Left ventricle myocardium superior (tissue), 1 donor: ENCODE results near the gene SIX6. TPM values are rescaled to one million over a fixed set of nuclear protein-coding genes. Genes with fewer than 3 reads are reported as not detected.

Source experiments
- ATAC-seq: fragments of 200-7000 bp; cut with Tn5 transposase; one replicate; pipeline ENCODE4 v1.9.1; 2020; ENCODE audit warnings: mild to moderate bottlenecking, moderate library complexity
- DNase-seq: peaks from one replicate; pipeline ENCODE4 v3.0.0-alpha.2; 2020
- intact Hi-C: fragments of 100-400 bp; cut with micrococcal nuclease; formaldehyde crosslinking; loops from one replicate; pipeline ENCODE4 v1.11.0; 2022
- total RNA-seq: library from RNA; stranded (reverse); fragmentation: NEBNext Ultra II Directional; extraction: Animal tissue kit (Norgen Biotek cat#: 25700); gene quantifications from one replicate; pipeline ENCODE4 v1.2.1, GENCODE V29; 2021
- donor health status: DM: no; HTN: yes; CAD: no; lungs with severe emphysema.

Gene SIX6
- total RNA-seq, 1 donor from 2014 or later, result not detected

- intact Hi-C loops, result no loop called here
- ATAC-seq, result no peak
- DNase-seq, result no peak
Measured at GRCh38 chr14:60512126-60512525, 3.2 kb downstream of the SIX6 start.

- intact Hi-C loops, result no loop called here
- ATAC-seq, result no peak
- no peak for DNase-seq
Measured at GRCh38 chr14:60512973-60513571, 4.1 kb downstream of the SIX6 start.

GRCh38 chr14:60514378-60514740 lies 5.4 kb downstream of the SIX6 start:
- no peak for ATAC-seq
- intact Hi-C loops, result no loop called here
- no peak for DNase-seq

GRCh38 chr14:60514741-60515491 lies 6.0 kb downstream of the SIX6 start:
- intact Hi-C loops, result no loop called here
- peak; percentile 17 for ATAC-seq
- DNase-seq, result no peak

- no peak for DNase-seq
- intact Hi-C loops, result no loop called here
- no peak for ATAC-seq
Measured at GRCh38 chr14:60515511-60516289, 6.8 kb downstream of the SIX6 start.

- intact Hi-C loops, result no loop called here
- ATAC-seq, result no peak
- DNase-seq, result no peak
Measured at GRCh38 chr14:60532442-60532841, 23.5 kb downstream of the SIX6 start.

- DNase-seq (no peak), ATAC-seq (no peak)
- intact Hi-C loops, result no loop called here
Measured at GRCh38 chr14:60537663-60538062, 28.7 kb downstream of the SIX6 start.

- no peak for ATAC-seq
- intact Hi-C loops, result no loop called here
- no peak for DNase-seq
Measured at GRCh38 chr14:60544659-60545058, 35.7 kb downstream of the SIX6 start.

- DNase-seq, result no peak
- ATAC-seq, result no peak
- intact Hi-C loops, result loop anchor here (10.0 kb wide), 1 partner anchor 359 kb away; no protein-coding TSS in a partner anchor
Measured at GRCh38 chr14:60553808-60554207, 44.9 kb downstream of the SIX6 start.

GRCh38 chr14:60561845-60562746 lies 53.1 kb downstream of the SIX6 start:
- intact Hi-C loops, result loop anchor here (5.0 kb wide), 1 partner anchor 210 kb away; no protein-coding TSS in a partner anchor
- DNase-seq (peak; percentile 39), ATAC-seq (peak; percentile 91)

Other genes with a start within 250 kb of the SIX6 start
- not detected for gene C14orf39, start 23.1 kb upstream of the SIX6 start, total RNA-seq
- not detected for gene SIX1, start 140.3 kb downstream of the SIX6 start, total RNA-seq
- 1.6 TPM for gene SIX4, start 215.2 kb downstream of the SIX6 start, total RNA-seq
- gene MNAT1, start 225.6 kb downstream of the SIX6 start, total RNA-seq, result 25.8 TPM